ENCODE data around the gene CEP68. TPM values are rescaled to one million over a fixed set of nuclear protein-coding genes. Genes with fewer than 3 reads are reported as not detected.

The CEP68 gene, protein sequence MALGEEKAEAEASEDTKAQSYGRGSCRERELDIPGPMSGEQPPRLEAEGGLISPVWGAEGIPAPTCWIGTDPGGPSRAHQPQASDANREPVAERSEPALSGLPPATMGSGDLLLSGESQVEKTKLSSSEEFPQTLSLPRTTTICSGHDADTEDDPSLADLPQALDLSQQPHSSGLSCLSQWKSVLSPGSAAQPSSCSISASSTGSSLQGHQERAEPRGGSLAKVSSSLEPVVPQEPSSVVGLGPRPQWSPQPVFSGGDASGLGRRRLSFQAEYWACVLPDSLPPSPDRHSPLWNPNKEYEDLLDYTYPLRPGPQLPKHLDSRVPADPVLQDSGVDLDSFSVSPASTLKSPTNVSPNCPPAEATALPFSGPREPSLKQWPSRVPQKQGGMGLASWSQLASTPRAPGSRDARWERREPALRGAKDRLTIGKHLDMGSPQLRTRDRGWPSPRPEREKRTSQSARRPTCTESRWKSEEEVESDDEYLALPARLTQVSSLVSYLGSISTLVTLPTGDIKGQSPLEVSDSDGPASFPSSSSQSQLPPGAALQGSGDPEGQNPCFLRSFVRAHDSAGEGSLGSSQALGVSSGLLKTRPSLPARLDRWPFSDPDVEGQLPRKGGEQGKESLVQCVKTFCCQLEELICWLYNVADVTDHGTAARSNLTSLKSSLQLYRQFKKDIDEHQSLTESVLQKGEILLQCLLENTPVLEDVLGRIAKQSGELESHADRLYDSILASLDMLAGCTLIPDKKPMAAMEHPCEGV
- total RNA-seq, result 25.0 TPM

DNA sequence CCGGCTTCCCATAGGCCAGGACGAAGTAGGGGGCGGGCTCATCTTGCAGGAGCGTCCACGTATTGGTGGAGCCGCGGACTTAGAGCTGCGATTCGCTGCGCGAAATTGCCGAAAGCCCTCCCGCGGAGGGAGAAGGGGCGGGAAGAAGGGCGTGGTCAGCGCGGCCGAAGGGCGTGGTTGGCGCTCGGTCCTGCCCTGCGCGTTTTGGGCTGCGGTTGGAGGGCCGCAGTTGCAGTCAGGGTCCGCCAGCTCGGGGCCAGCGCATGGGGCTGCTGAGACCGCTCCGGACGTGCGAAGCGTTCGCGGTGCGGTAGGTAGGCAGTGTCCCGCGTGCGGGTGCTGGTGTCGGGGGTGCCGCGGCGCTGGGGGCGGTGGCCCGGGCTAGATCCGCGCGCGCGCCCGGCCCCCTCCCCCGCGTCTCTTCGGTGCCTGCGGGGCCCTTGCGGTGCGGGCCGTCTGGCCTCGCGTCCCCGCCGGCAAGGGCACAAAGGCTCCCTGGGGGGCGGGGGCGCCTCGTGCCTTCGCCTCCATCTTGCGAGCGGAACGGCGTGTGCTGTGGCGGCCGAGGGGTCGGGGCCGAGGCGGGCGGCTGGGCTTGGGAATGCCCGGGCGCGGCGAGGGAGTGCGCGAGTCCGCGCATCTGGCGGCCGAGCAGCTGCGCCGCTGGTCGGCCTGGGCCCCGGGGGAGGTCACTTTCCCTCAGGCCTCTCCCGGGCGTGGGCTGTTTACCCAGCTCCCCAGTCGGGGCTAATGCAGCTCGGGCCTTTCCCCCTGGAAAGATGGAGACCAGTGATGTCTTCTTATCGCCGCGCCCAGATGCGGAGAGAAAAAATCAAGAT, at the start of gene CEP68:
TSS of gene CEP68 (plus strand) at position 202 of the 839 bp plus-strand sequence. CDS start 13,029 bp downstream, outside the sequence.
- no peaks in the 10 kb centered on the region for H3K9me3 ChIP-seq
- no peaks in the 10 kb centered on the region for H3K36me3 ChIP-seq
- peak; percentile 91 to 92 for TF ChIP-seq POLR2A (IDR thresholded peaks at IDR 0.05)
- TF ChIP-seq POLR2AphosphoS5 (IDR thresholded peaks at IDR 0.05; ENCODE audit: insufficient read depth in 1 of 2, low read depth in 1 of 2), result peak; percentile 82 to 90
- TF ChIP-seq, protein P1, sequence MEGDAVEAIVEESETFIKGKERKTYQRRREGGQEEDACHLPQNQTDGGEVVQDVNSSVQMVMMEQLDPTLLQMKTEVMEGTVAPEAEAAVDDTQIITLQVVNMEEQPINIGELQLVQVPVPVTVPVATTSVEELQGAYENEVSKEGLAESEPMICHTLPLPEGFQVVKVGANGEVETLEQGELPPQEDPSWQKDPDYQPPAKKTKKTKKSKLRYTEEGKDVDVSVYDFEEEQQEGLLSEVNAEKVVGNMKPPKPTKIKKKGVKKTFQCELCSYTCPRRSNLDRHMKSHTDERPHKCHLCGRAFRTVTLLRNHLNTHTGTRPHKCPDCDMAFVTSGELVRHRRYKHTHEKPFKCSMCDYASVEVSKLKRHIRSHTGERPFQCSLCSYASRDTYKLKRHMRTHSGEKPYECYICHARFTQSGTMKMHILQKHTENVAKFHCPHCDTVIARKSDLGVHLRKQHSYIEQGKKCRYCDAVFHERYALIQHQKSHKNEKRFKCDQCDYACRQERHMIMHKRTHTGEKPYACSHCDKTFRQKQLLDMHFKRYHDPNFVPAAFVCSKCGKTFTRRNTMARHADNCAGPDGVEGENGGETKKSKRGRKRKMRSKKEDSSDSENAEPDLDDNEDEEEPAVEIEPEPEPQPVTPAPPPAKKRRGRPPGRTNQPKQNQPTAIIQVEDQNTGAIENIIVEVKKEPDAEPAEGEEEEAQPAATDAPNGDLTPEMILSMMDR (IDR thresholded peaks at IDR 0.05), result no peak
- H3K4me1 ChIP-seq, result peaks cover 53% of the 10 kb centered on the region
- no peaks in the 10 kb centered on the region for H3K27me3 ChIP-seq
- H3K4me3 ChIP-seq, result peak within 1 kb of the TSS; percentile 65 to 82
- H3K27ac ChIP-seq, result peak within 1 kb of the TSS; percentile 94
- intact Hi-C loops (cut with DNase I), result loop anchor here (5.0 to 10.0 kb wide), 2 partner anchors 76 to 378 kb away; partner anchors contain the start of genes RAB1A and SPRED2
- peak in 1 of 2 donors; percentile 99 for DNase-seq (ENCODE audit: extremely low spot score in 2 of 2)

- Histone ChIP-seq H3K27me3 (no peaks in the 10 kb centered on the region), H3K9me3 (no peaks in the 10 kb centered on the region), H3K4me3 (no peak overlapping the region), H3K36me3 (peaks cover 0 to 27% of the 10 kb centered on the region in 2 donors), H3K27ac (no peak overlapping the region), H3K4me1 (no peaks in the 10 kb centered on the region)
- DNase-seq (ENCODE audit: extremely low spot score in 2 of 2), result no peak
- TF ChIP-seq, protein P1 (IDR thresholded peaks at IDR 0.05), result no peak
- TF ChIP-seq POLR2AphosphoS5 (IDR thresholded peaks at IDR 0.05; ENCODE audit: insufficient read depth in 1 of 2, low read depth in 1 of 2), result no peak
- no peak for TF ChIP-seq POLR2A (IDR thresholded peaks at IDR 0.05)
- intact Hi-C loops (cut with DNase I), result no loop called here
Observed at GRCh38 chr2:65013776-65014175, 42.4 kb upstream of the CEP68 start.

GRCh38 chr2:65015731-65016130, 40.5 kb upstream of the CEP68 start:
- Histone ChIP-seq H3K36me3 (peaks cover 0 to 27% of the 10 kb centered on the region in 2 donors), H3K4me1 (no peaks in the 10 kb centered on the region), H3K27ac (no peak overlapping the region), H3K4me3 (no peak overlapping the region), H3K9me3 (no peaks in the 10 kb centered on the region), H3K27me3 (no peaks in the 10 kb centered on the region)
- no peak for TF ChIP-seq POLR2A (IDR thresholded peaks at IDR 0.05)
- TF ChIP-seq, protein P1 (IDR thresholded peaks at IDR 0.05), result no peak
- TF ChIP-seq POLR2AphosphoS5 (IDR thresholded peaks at IDR 0.05; ENCODE audit: insufficient read depth in 1 of 2, low read depth in 1 of 2), result no peak
- intact Hi-C loops (cut with DNase I), result no loop called here
- no peak for DNase-seq (ENCODE audit: extremely low spot score in 2 of 2)

DNA sequence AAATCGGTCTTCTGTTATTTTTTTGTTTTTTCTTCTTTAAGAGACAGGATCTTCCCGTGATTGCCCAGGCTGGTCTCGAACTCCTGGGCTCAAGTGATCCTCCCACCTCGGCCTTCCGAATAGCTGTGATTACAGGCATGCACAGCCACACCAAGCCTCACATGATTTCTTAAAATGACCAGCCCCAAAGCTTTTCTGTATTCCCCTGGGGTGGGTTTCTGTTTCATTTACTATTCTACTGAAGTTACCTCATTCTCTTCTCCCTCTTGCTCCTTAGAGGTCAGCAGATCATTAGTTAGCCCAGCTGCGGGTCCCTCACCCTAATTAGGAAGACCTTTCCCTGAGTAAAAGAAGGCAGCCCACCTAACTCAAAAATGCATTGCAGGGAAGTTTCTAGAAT, 39.4 kb upstream of the CEP68 start:
- intact Hi-C loops (cut with DNase I), result no loop called here
- no peak overlapping the region for H3K27ac ChIP-seq
- no peak for TF ChIP-seq POLR2A (IDR thresholded peaks at IDR 0.05)
- no peak for TF ChIP-seq POLR2AphosphoS5 (IDR thresholded peaks at IDR 0.05; ENCODE audit: insufficient read depth in 1 of 2, low read depth in 1 of 2)
- TF ChIP-seq, protein P1 (IDR thresholded peaks at IDR 0.05), result no peak
- no peaks in the 10 kb centered on the region for H3K9me3 ChIP-seq
- H3K4me1 ChIP-seq, result no peaks in the 10 kb centered on the region
- no peaks in the 10 kb centered on the region for H3K27me3 ChIP-seq
- no peak overlapping the region for H3K4me3 ChIP-seq
- DNase-seq (ENCODE audit: extremely low spot score in 2 of 2), result no peak
- peaks cover 0 to 27% of the 10 kb centered on the region in 2 donors for H3K36me3 ChIP-seq
